H1 (cell line): Measurements from ENCODE around the gene MYO1F. TPM values are rescaled to one million over a fixed set of nuclear protein-coding genes. Genes with fewer than 3 reads are reported as not detected.

Source experiments
- CTCF ChIA-PET: fragments of 300-600 bp; sonication (Branson Sonifier 250); formaldehyde crosslinking; loops from one replicate; lab custom pipeline; 2021; ENCODE audit not compliant: partially characterized antibody; lab: Charles Lee
- POLR2A ChIA-PET: fragments of 300-600 bp; sonication (Branson Sonifier 250); formaldehyde crosslinking; loops from one replicate; lab custom pipeline; 2021; ENCODE audit warnings: inconsistent platforms; ENCODE audit not compliant: partially characterized antibody; lab: Charles Lee
- DNase-seq, 2 experiments: peaks; one replicate each; pipeline versions ENCODE4 v3.0.0 to v3.0.0-alpha.2; 2010 to 2022; ENCODE audit warnings: low spot score in 2 of 2, low read depth in 1 of 2, mixed read lengths in 1 of 2
- FAIRE-seq: peaks from 2 replicates; lab custom pipeline; 2011; peaks lifted over from hg19 to GRCh38; lab: Jason Lieb, UNC
- H2AFZ ChIP-seq: 2 replicates; pipeline ENCODE4 v1.8.1; 2012; ENCODE audit warnings: low read length, inconsistent platforms
- H2AK5ac ChIP-seq: 2 replicates; pipeline ENCODE4 v1.6.1; 2013; ENCODE audit warnings: low read depth, low read length
- H2BK120ac ChIP-seq: replicated peaks from 2 replicates; pipeline ENCODE3; 2013; ENCODE audit warnings: low read depth, low read length, inconsistent platforms
- H2BK12ac ChIP-seq: 2 replicates; pipeline ENCODE4 v1.6.1; 2013; ENCODE audit warnings: low read depth, low read length
- H2BK15ac ChIP-seq: 2 replicates; pipeline ENCODE4 v1.6.1; 2013; ENCODE audit warnings: low read length
- H2BK20ac ChIP-seq: 2 replicates; pipeline ENCODE4 v1.6.1; 2013; ENCODE audit warnings: low read length
- H2BK5ac ChIP-seq: 2 replicates; pipeline ENCODE4 v1.6.1; 2013; ENCODE audit warnings: low read depth, low read length
- H3K14ac ChIP-seq: 2 replicates; pipeline ENCODE4 v1.6.1; 2013; ENCODE audit warnings: inconsistent platforms; ENCODE audit not compliant: insufficient read length
- H3K18ac ChIP-seq: 2 replicates; pipeline ENCODE4 v1.6.1; 2013; ENCODE audit warnings: low read length; ENCODE audit errors: extremely low read depth
- H3K23ac ChIP-seq: 2 replicates; pipeline ENCODE4 v1.6.1; 2013; ENCODE audit warnings: inconsistent platforms; ENCODE audit not compliant: insufficient read length
- H3K23me2 ChIP-seq: 2 replicates; pipeline ENCODE4 v1.6.1; 2013; ENCODE audit warnings: low read depth, low read length
- H3K27ac ChIP-seq: 2 replicates; pipeline ENCODE4 v1.6.1; 2011; ENCODE audit warnings: low read depth, low read length, inconsistent platforms
- H3K27me3 ChIP-seq, 4 experiments: replicated peaks in 1 of 4; 1 replicate in 1 of 4; 2 replicates in 3 of 4; pipeline versions ENCODE4 v1.6.1 to v1.8.1; 2011 to 2013; ENCODE audit warnings: low read length in 3 of 4, mild to moderate bottlenecking in 3 of 4, inconsistent platforms in 2 of 4, mixed read lengths in 2 of 4, moderate library complexity in 1 of 4; ENCODE audit not compliant: control insufficient read depth in 3 of 4, insufficient read depth in 3 of 4; ENCODE audit errors: extremely low read depth in 1 of 4
- H3K36me3 ChIP-seq, 4 experiments: 2 replicates each; pipeline versions ENCODE4 v1.6.1 to v1.8.1; 2011 to 2013; ENCODE audit warnings: mild to moderate bottlenecking in 4 of 4, low read length in 3 of 4, moderate library complexity in 2 of 4, control low read depth in 1 of 4, inconsistent platforms in 1 of 4; ENCODE audit not compliant: insufficient read depth in 4 of 4, control insufficient read depth in 2 of 4
- H3K4ac ChIP-seq: replicated peaks from 2 replicates; pipeline ENCODE3; 2013; ENCODE audit warnings: low read length, low read depth, mixed read lengths, inconsistent platforms; ENCODE audit not compliant: insufficient read length
- H3K4me1 ChIP-seq, 4 experiments: replicated peaks in 1 of 4; 1 replicate in 1 of 4; 2 replicates in 3 of 4; pipeline versions ENCODE4 v1.6.1 to v1.8.1; 2011 to 2013; ENCODE audit warnings: low read length in 3 of 4, inconsistent platforms in 2 of 4, mixed read lengths in 1 of 4; ENCODE audit not compliant: insufficient read depth in 4 of 4, control insufficient read depth in 3 of 4
- H3K4me2 ChIP-seq, 2 experiments: 2 replicates each; pipeline versions ENCODE4 v1.6.1 to v1.8.1; 2011 to 2013; ENCODE audit warnings: low read depth in 2 of 2, low read length in 2 of 2, control low read depth in 1 of 2, inconsistent platforms in 1 of 2, mild to moderate bottlenecking in 1 of 2; ENCODE audit not compliant: insufficient read depth in 1 of 2
- H3K4me3 ChIP-seq, 4 experiments: fragments of 200-600, 300-600 bp in 1 of 4; sonication (generic), shearing (Covaris generic), sonication (Bioruptor Twin) in 1 of 4; 2 replicates each; pipeline versions ENCODE4 v1.5.1 to v1.8.1; 2011 to 2016; ENCODE audit warnings: low read length in 4 of 4, low read depth in 3 of 4, control low read depth in 2 of 4, inconsistent platforms in 2 of 4, mild to moderate bottlenecking in 2 of 4, mixed read lengths in 1 of 4, moderate library complexity in 1 of 4; ENCODE audit not compliant: insufficient read depth in 2 of 4; ENCODE audit errors: extremely low read depth in 1 of 4
- H3K56ac ChIP-seq: replicated peaks from 2 replicates; pipeline ENCODE3; 2013; ENCODE audit warnings: low read depth, mild to moderate bottlenecking, mixed read lengths, low read length, inconsistent platforms; ENCODE audit not compliant: insufficient read length
- H3K79me1 ChIP-seq: 2 replicates; pipeline ENCODE4 v1.6.1; 2013; ENCODE audit warnings: low read depth, low read length, control low read depth
- H3K79me2 ChIP-seq, 2 experiments: 2 replicates each; pipeline versions ENCODE4 v1.6.1 to v1.8.1; 2012 to 2013; ENCODE audit warnings: low read length in 2 of 2, mild to moderate bottlenecking in 2 of 2, inconsistent platforms in 1 of 2; ENCODE audit not compliant: insufficient read depth in 2 of 2, control insufficient read depth in 1 of 2
- H3K9ac ChIP-seq, 4 experiments: replicated peaks in 1 of 4; 1 replicate in 1 of 4; 2 replicates in 3 of 4; pipeline versions ENCODE4 v1.6.1 to v1.8.1; 2011 to 2013; ENCODE audit warnings: low read depth in 3 of 4, low read length in 3 of 4, control low read depth in 2 of 4, mild to moderate bottlenecking in 2 of 4, moderate library complexity in 2 of 4, inconsistent platforms in 1 of 4; ENCODE audit errors: extremely low read depth in 1 of 4
- H3K9me3 ChIP-seq, 2 experiments: 2 replicates each; pipeline versions ENCODE4 v1.6.1 to v1.8.1; 2012 to 2013; ENCODE audit warnings: mild to moderate bottlenecking in 2 of 2, moderate library complexity in 2 of 2, control low read depth in 1 of 2, inconsistent platforms in 1 of 2, low read depth in 1 of 2, low read length in 1 of 2, mixed read lengths in 1 of 2; ENCODE audit not compliant: insufficient read depth in 2 of 2
- H4K20me1 ChIP-seq, 2 experiments: replicated peaks in 1 of 2; 2 replicates each; pipeline versions ENCODE3 to v1.8.1; 2011 to 2013; ENCODE audit warnings: inconsistent platforms in 2 of 2, low read length in 2 of 2, mild to moderate bottlenecking in 1 of 2; ENCODE audit not compliant: insufficient read depth in 2 of 2, control insufficient read depth in 1 of 2
- H4K5ac ChIP-seq: 2 replicates; pipeline ENCODE4 v1.6.1; 2013; ENCODE audit warnings: low read length, low read depth, mixed read lengths, inconsistent platforms; ENCODE audit not compliant: insufficient read length
- H4K8ac ChIP-seq: 2 replicates; pipeline ENCODE4 v1.8.0; 2013; ENCODE audit warnings: mild to moderate bottlenecking, moderate library complexity, low read length, inconsistent platforms; ENCODE audit not compliant: insufficient read depth; ENCODE audit errors: extremely low read depth
- H4K91ac ChIP-seq: replicated peaks from 2 replicates; pipeline ENCODE3; 2013; ENCODE audit warnings: low read length, mixed read lengths, inconsistent platforms; ENCODE audit not compliant: insufficient read length
- GABPA ChIP-seq: IDR thresholded peaks from 2 replicates; pipeline ENCODE4 v1.6.1; 2011; ENCODE audit warnings: mild to moderate bottlenecking, low read length, moderate library complexity, borderline replicate concordance; ENCODE audit not compliant: insufficient read depth
- ZNF274 ChIP-seq: IDR thresholded peaks from 2 replicates; pipeline ENCODE4 v1.7.0; 2012; ENCODE audit warnings: low read length, borderline replicate concordance; ENCODE audit errors: extremely low read depth
- WGBS, 2 experiments: shearing (Covaris generic) in 1 of 2; methylation state at CpG; one replicate each; pipeline versions ENCODE4 v1.1.6 to v1.1.7; 2013 to 2015; ENCODE audit warnings: low lambda C conversion rate in 2 of 2, mixed read lengths in 2 of 2, inconsistent platforms in 1 of 2, low coverage in 1 of 2, missing lambda C conversion rate in 1 of 2; ENCODE audit not compliant: insufficient replicate concordance in 2 of 2, insufficient coverage in 1 of 2, insufficient read length in 1 of 2; ENCODE audit errors: extremely low coverage in 1 of 2, missing lambda C conversion rate in 1 of 2; 5-methylcytosine and 5-hydroxymethylcytosine counted together
- polyA plus RNA-seq, 7 experiments: library from polyadenylated mRNA; depleted of rRNA in 3 of 7; stranded (reverse) in 5 of 7; unstranded in 2 of 7; fragments of >200 nt in 5 of 7; fragments of 200-250 nt in 2 of 7; gene quantifications; 1 replicate in 5 of 7; 2 replicates in 1 of 7; 4 replicates in 1 of 7; pipeline versions ENCODE4 v1.2.1 to v1.2.3, GENCODE V29; 2011 to 2013; ENCODE audit warnings: missing spikeins in 2 of 7, mixed read lengths in 2 of 7
- total RNA-seq: library from RNA; stranded (reverse); fragmentation: NEBNext Ultra II Directional; extraction: Animal tissue kit (Norgen Biotek cat#: 25700); gene quantifications from 2 replicates; pipeline ENCODE4 v1.2.1, GENCODE V29; 2021
- TF ChIP-seq, protein P1 (sequence below): IDR thresholded peaks from 2 replicates; pipeline ENCODE4 v1.6.1; 2012; ENCODE audit warnings: inconsistent platforms

Gene MYO1F
- total and polyA plus RNA-seq, 2 of the 8 experiments (the other 6 are each of a cell fraction or from before 2014, with no cell fraction given) = 1.4 to 4.6 TPM

DNA sequence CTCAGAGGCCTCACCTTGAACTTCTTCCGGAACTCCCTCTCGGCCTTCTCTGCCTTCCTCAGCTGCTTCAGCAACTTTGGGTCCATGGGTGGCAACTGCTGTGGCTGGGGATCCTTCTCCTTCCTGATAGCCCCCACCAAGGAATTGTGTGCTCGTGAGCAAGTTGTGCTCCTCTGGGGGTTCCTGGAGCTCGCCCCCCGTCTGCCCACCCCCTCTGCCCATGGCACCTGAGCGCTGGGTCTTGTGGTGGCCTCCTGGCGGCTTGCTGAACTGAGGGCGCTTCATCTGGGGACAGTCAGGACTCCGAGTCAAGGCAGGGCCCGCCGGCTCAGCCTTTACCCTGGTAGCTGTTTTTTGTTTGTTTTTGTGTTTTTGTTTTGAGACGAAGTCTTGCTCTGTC is 86.4 kb downstream of the MYO1F start:
- Histone ChIP-seq H3K14ac (no peak overlapping the region), H3K4ac (no peak overlapping the region), H3K9ac (no peak overlapping the region), H3K79me2 (peaks cover 0 to 6% of the 10 kb centered on the region in 2 experiments; a peak in 1 of 4 replicates), H2BK5ac (no peak overlapping the region; the same call in 1 of the 2 replicates), H2BK15ac (no peak overlapping the region), H3K18ac (no peak overlapping the region), H2AFZ (no peak overlapping the region), H3K9me3 (no peaks in the 10 kb centered on the region), H3K23me2 (no peaks in the 10 kb centered on the region), H2AK5ac (no peak overlapping the region), H2BK12ac (no peak overlapping the region), H3K4me3 (no peak overlapping the region), H3K4me1 (peaks cover 0 to 2% (median under 1%) of the 10 kb centered on the region in 4 experiments; a peak in 1 of 7 replicates), H2BK20ac (no peak overlapping the region), H4K20me1 (peaks cover 6 to 18% of the 10 kb centered on the region in 2 experiments), H2BK120ac (no peak overlapping the region), H3K27ac (no peak overlapping the region), H3K27me3 (no peaks in the 10 kb centered on the region), H4K8ac (no peak overlapping the region), H3K36me3 (peaks cover 10 to 32% (median 22%) of the 10 kb centered on the region in 4 experiments; a peak in 7 of 8 replicates), H4K91ac (no peak overlapping the region), H3K4me2 (no peak overlapping the region), H3K23ac (no peak overlapping the region), H4K5ac (no peak overlapping the region), H3K56ac (no peak overlapping the region), H3K79me1 (peaks cover 5% of the 10 kb centered on the region; the same call in 1 of the 2 replicates)
- CTCF ChIA-PET = interaction anchor here (0.6 to 1.5 kb wide), 4 partner anchors 9 to 1598 kb away, joined by 3 to 4 read pairs (median 4); partner anchors contain the start of gene MYO1F
- whole genome bisulfite sequencing, 2 experiments = 97% methylated on average over 11 of the region's 12 CpGs; no CpG with 5 or more reads in 1 of the 2 experiments
- no peak for FAIRE-seq
- POLR2A ChIA-PET = interaction anchor here (0.9 to 2.0 kb wide), 11 partner anchors 9 to 92 kb away, joined by 3 to 6 read pairs (median 3); partner anchors contain the start of gene ZNF414
- TF ChIP-seq ZNF274 = no peak
- TF ChIP-seq, protein P1, sequence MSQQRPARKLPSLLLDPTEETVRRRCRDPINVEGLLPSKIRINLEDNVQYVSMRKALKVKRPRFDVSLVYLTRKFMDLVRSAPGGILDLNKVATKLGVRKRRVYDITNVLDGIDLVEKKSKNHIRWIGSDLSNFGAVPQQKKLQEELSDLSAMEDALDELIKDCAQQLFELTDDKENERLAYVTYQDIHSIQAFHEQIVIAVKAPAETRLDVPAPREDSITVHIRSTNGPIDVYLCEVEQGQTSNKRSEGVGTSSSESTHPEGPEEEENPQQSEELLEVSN = no peak
- TF ChIP-seq GABPA = no peak
- DNase-seq = no peak
